Neuronal stem cell (in vitro differentiated cells): Measurements from ENCODE around the gene IFRD1.

Experiments
- DNase-seq: peaks from one replicate; pipeline ENCODE4 v3.0.0-alpha.2; 2013; ENCODE audit warnings: low spot score
- H2AFZ ChIP-seq: one replicate; pipeline ENCODE4 v1.6.1; 2013; ENCODE audit warnings: mild to moderate bottlenecking, low read length, inconsistent platforms
- H2AK5ac ChIP-seq: 2 replicates; pipeline ENCODE4 v1.6.1; 2013; ENCODE audit warnings: low read depth, mild to moderate bottlenecking, inconsistent platforms, low read length, moderate library complexity, mixed read lengths
- H2BK120ac ChIP-seq: 2 replicates; pipeline ENCODE4 v1.6.1; 2013; ENCODE audit warnings: low read depth, mild to moderate bottlenecking, inconsistent platforms, low read length, moderate library complexity, mixed read lengths
- H2BK12ac ChIP-seq: one replicate; pipeline ENCODE4 v1.6.1; 2013; ENCODE audit warnings: low read length, inconsistent platforms
- H2BK15ac ChIP-seq: 2 replicates; pipeline ENCODE4 v1.6.1; 2013; ENCODE audit warnings: mild to moderate bottlenecking, low read length, inconsistent platforms, mixed read lengths
- H2BK5ac ChIP-seq: one replicate; pipeline ENCODE4 v1.6.1; 2013; ENCODE audit warnings: inconsistent platforms, mild to moderate bottlenecking, low read length, moderate library complexity
- H3K14ac ChIP-seq: one replicate; pipeline ENCODE4 v1.6.1; 2013; ENCODE audit warnings: low read length, inconsistent platforms
- H3K18ac ChIP-seq: 2 replicates; pipeline ENCODE4 v1.6.1; 2013; ENCODE audit warnings: low read length, inconsistent platforms
- H3K23ac ChIP-seq: 2 replicates; pipeline ENCODE4 v1.6.1; 2013; ENCODE audit warnings: low read depth, mild to moderate bottlenecking, mixed read lengths, low read length, inconsistent platforms; ENCODE audit not compliant: poor library complexity
- H3K27ac ChIP-seq: replicated peaks from 3 replicates; pipeline ENCODE4 v1.5.1; 2013; ENCODE audit warnings: low read length, inconsistent platforms
- H3K27me3 ChIP-seq, 3 experiments: 2 replicates each; pipeline ENCODE4 v1.6.1; 2013; ENCODE audit warnings: low read length in 3 of 3, mild to moderate bottlenecking in 2 of 3, inconsistent platforms in 1 of 3, low read depth in 1 of 3, mixed read lengths in 1 of 3, moderate library complexity in 1 of 3; ENCODE audit not compliant: control insufficient read depth in 3 of 3, insufficient read depth in 3 of 3
- H3K36me3 ChIP-seq, 2 donors: replicated peaks in 1 of 2; 2 replicates each; pipeline ENCODE4 v1.6.1; 2013; ENCODE audit warnings: low read length in 2 of 2; ENCODE audit not compliant: control insufficient read depth in 2 of 2, insufficient read depth in 2 of 2
- H3K4ac ChIP-seq: 2 replicates; pipeline ENCODE4 v1.6.1; 2013; ENCODE audit warnings: inconsistent platforms, mild to moderate bottlenecking, low read length, moderate library complexity
- H3K4me1 ChIP-seq, 2 donors: 1 replicate in 1 of 2; 2 replicates in 1 of 2; pipeline ENCODE4 v1.6.1; 2013; ENCODE audit warnings: low read length in 2 of 2, low read depth in 1 of 2; ENCODE audit not compliant: control insufficient read depth in 2 of 2, insufficient read depth in 1 of 2
- H3K4me2 ChIP-seq: one replicate; pipeline ENCODE4 v1.6.1; 2013; ENCODE audit warnings: mild to moderate bottlenecking, low read length, inconsistent platforms; ENCODE audit not compliant: insufficient read depth, poor library complexity, severe bottlenecking
- H3K4me3 ChIP-seq, 2 donors: 2 replicates each; pipeline ENCODE4 v1.5.1; 2013; ENCODE audit warnings: low read length in 2 of 2, mild to moderate bottlenecking in 2 of 2, inconsistent platforms in 1 of 2, moderate library complexity in 1 of 2
- H3K79me1 ChIP-seq: one replicate; pipeline ENCODE4 v1.6.1; 2013; ENCODE audit warnings: low read depth, mild to moderate bottlenecking, inconsistent platforms, low read length, moderate library complexity
- H3K9ac ChIP-seq: one replicate; pipeline ENCODE4 v1.6.1; 2013; ENCODE audit warnings: mild to moderate bottlenecking, low read depth, low read length, inconsistent platforms; ENCODE audit not compliant: poor library complexity
- H3K9me3 ChIP-seq, 2 donors: replicated peaks in 1 of 2; 2 replicates each; pipeline versions ENCODE3 to v1.6.1; 2013; ENCODE audit warnings: low read length in 2 of 2, mild to moderate bottlenecking in 2 of 2, inconsistent platforms in 1 of 2, low read depth in 1 of 2, mixed read lengths in 1 of 2, moderate library complexity in 1 of 2; ENCODE audit not compliant: control insufficient read depth in 2 of 2, insufficient read depth in 1 of 2
- H4K8ac ChIP-seq: one replicate; pipeline ENCODE4 v1.6.1; 2013; ENCODE audit warnings: low read depth, mild to moderate bottlenecking, inconsistent platforms, low read length, moderate library complexity
- H4K91ac ChIP-seq: one replicate; pipeline ENCODE4 v1.6.1; 2013; ENCODE audit warnings: low read length, low read depth, mild to moderate bottlenecking, inconsistent platforms; ENCODE audit not compliant: poor library complexity
- WGBS, 2 donors: extraction: QIAGEN DNeasy Blood & Tissue Kit; methylation state at CpG; one replicate each; pipeline ENCODE4 v1.1.7; 2013; ENCODE audit warnings: missing lambda C conversion rate in 2 of 2, mixed read lengths in 1 of 2; ENCODE audit not compliant: insufficient read length in 2 of 2, insufficient replicate concordance in 1 of 2; ENCODE audit errors: extremely low coverage in 2 of 2; 5-methylcytosine and 5-hydroxymethylcytosine counted together

The IFRD1 gene

GRCh38 chr7:112450807-112451761 is 824 bp downstream of the IFRD1 start:
- peak; percentile 96 for DNase-seq
- H2BK120ac ChIP-seq = peak overlapping the region; percentile 26
- H3K27me3 ChIP-seq = no peaks in the 10 kb centered on the region
- peak overlapping the region; percentile 74 to 100 for H3K4me3 ChIP-seq
- peak overlapping the region; percentile 46 for H3K4me2 ChIP-seq
- no CpG with 5 or more reads among the region's 57 CpGs for WGBS, 2 donors
- no peak overlapping the region for H3K4ac ChIP-seq
- H3K14ac ChIP-seq = peak overlapping the region; percentile 47
- peak overlapping the region; percentile 98 for H3K9ac ChIP-seq
- no peak overlapping the region for H4K8ac ChIP-seq
- H3K18ac ChIP-seq = peak overlapping the region; percentile 92
- H3K36me3 ChIP-seq = peaks cover 0 to 28% of the 10 kb centered on the region in 2 donors
- peak overlapping the region; percentile 87 for H3K27ac ChIP-seq
- peaks cover 6% of the 10 kb centered on the region for H3K79me1 ChIP-seq
- peak overlapping the region; percentile 85 for H2AK5ac ChIP-seq
- H4K91ac ChIP-seq = peak overlapping the region; percentile 53
- H3K23ac ChIP-seq = peak overlapping the region; percentile 100
- no peaks in the 10 kb centered on the region for H3K9me3 ChIP-seq
- H2AFZ ChIP-seq = peak overlapping the region; percentile 86
- peaks cover 0 to 5% of the 10 kb centered on the region in 2 donors for H3K4me1 ChIP-seq
- H2BK15ac ChIP-seq = no peak overlapping the region
- no peak overlapping the region for H2BK12ac ChIP-seq
- peak overlapping the region; percentile 93 for H2BK5ac ChIP-seq

- no peak overlapping the region for H2BK15ac ChIP-seq
- DNase-seq = peak; percentile 33
- H3K4ac ChIP-seq = no peak overlapping the region
- peaks cover 2 to 41% of the 10 kb centered on the region in 2 donors for H3K36me3 ChIP-seq
- no peak overlapping the region for H2AFZ ChIP-seq
- no peak overlapping the region for H3K9ac ChIP-seq
- H3K18ac ChIP-seq = peak overlapping the region; percentile 1
- peak overlapping the region; percentile 74 to 75 for H3K4me3 ChIP-seq
- peak overlapping the region; percentile 50 for H3K4me2 ChIP-seq
- H3K27me3 ChIP-seq = no peaks in the 10 kb centered on the region
- no peak overlapping the region for H2BK120ac ChIP-seq
- H2BK5ac ChIP-seq = no peak overlapping the region
- H3K23ac ChIP-seq = no peak overlapping the region
- H4K8ac ChIP-seq = no peak overlapping the region
- H2AK5ac ChIP-seq = no peak overlapping the region
- no peak overlapping the region for H4K91ac ChIP-seq
- peaks cover 0 to 5% of the 10 kb centered on the region in 2 donors for H3K4me1 ChIP-seq
- peaks cover 6% of the 10 kb centered on the region for H3K79me1 ChIP-seq
- no CpG with 5 or more reads among the region's 7 CpGs for WGBS, 2 donors
- H2BK12ac ChIP-seq = no peak overlapping the region
- no peak overlapping the region for H3K14ac ChIP-seq
- H3K9me3 ChIP-seq = no peaks in the 10 kb centered on the region
- H3K27ac ChIP-seq = peak overlapping the region; percentile 21
Observed at GRCh38 chr7:112452102-112452888, 2.0 kb downstream of the IFRD1 start.

- Histone ChIP-seq H2BK15ac (no peak overlapping the region), H3K79me1 (peaks cover 6% of the 10 kb centered on the region), H3K36me3 (peaks cover 2 to 54% of the 10 kb centered on the region in 2 donors), H3K4me1 (peaks cover 0 to 5% of the 10 kb centered on the region in 2 donors), H3K9ac (no peak overlapping the region), H3K14ac (no peak overlapping the region), H2BK5ac (no peak overlapping the region), H3K4ac (no peak overlapping the region), H4K91ac (no peak overlapping the region), H3K4me3 (no peak overlapping the region), H2AK5ac (no peak overlapping the region), H3K27me3 (no peaks in the 10 kb centered on the region), H2AFZ (no peak overlapping the region), H3K23ac (no peak overlapping the region), H4K8ac (no peak overlapping the region), H2BK120ac (no peak overlapping the region), H3K27ac (no peak overlapping the region), H3K9me3 (no peaks in the 10 kb centered on the region), H3K18ac (no peak overlapping the region), H2BK12ac (no peak overlapping the region), H3K4me2 (no peak overlapping the region)
- WGBS, 2 donors = no CpG with 5 or more reads among the region's 7 CpGs
- DNase-seq = no peak
Observed at GRCh38 chr7:112453505-112454171, 3.4 kb downstream of the IFRD1 start.
